Measurements from ENCODE around the gene OPTN.
"Not testable (repeated sequence)": the region's sequence is repeated elsewhere in the genome, so short reads cannot be mapped to it uniquely, and the experiment has no call there.

Gene OPTN

GRCh38 chr10:13136651-13137050 is 36.7 kb downstream of the OPTN start:
- no peak for DNase-seq

- DNase-seq, result no peak
Measured at GRCh38 chr10:13139150-13139549, 39.2 kb downstream of the OPTN start.

GRCh38 chr10:13139676-13140075 is 39.7 kb downstream of the OPTN start:
- no peak for DNase-seq

- DNase-seq, result no peak
Measured at GRCh38 chr10:13140627-13141190, 40.7 kb downstream of the OPTN start.

GRCh38 chr10:13143766-13144165 is 43.8 kb downstream of the OPTN start:
- DNase-seq, result no peak

- no peak for DNase-seq
Measured at GRCh38 chr10:13144814-13145213, 44.9 kb downstream of the OPTN start.

GRCh38 chr10:13146379-13146778 is 46.4 kb downstream of the OPTN start:
- DNase-seq, result no peak

GRCh38 chr10:13147161-13147560 is 47.2 kb downstream of the OPTN start:
- DNase-seq, result no peak

GRCh38 chr10:13152296-13152695 is 52.3 kb downstream of the OPTN start:
- no peak for DNase-seq

- DNase-seq, result not testable (repeated sequence)
Measured at GRCh38 chr10:13155860-13156259, 55.9 kb downstream of the OPTN start.

- peak; percentile 66 for DNase-seq
Measured at GRCh38 chr10:13158401-13158800, 58.4 kb downstream of the OPTN start.

- DNase-seq, result peak; percentile 99
Measured at GRCh38 chr10:13160934-13161856, 61.2 kb downstream of the OPTN start, which contains the start of gene MCM10. MCM10 (plus strand) TSS chr10:13161558; CDS start chr10:13164203, 2,645 bp downstream.

GRCh38 chr10:13161857-13162271 is 61.9 kb downstream of the OPTN start:
- no peak for DNase-seq

GRCh38 chr10:13163859-13164258 is 63.9 kb downstream of the OPTN start:
- no peak for DNase-seq

- no peak for DNase-seq
Measured at GRCh38 chr10:13165177-13165576, 65.2 kb downstream of the OPTN start.

GRCh38 chr10:13167568-13167967 is 67.6 kb downstream of the OPTN start:
- DNase-seq, result no peak

- DNase-seq, result no peak
Measured at GRCh38 chr10:13168781-13169180, 68.8 kb downstream of the OPTN start.

GRCh38 chr10:13173616-13174015 is 73.7 kb downstream of the OPTN start:
- no peak for DNase-seq

- DNase-seq, result no peak
Measured at GRCh38 chr10:13180788-13181187, 80.8 kb downstream of the OPTN start.

GRCh38 chr10:13182424-13182823 is 82.5 kb downstream of the OPTN start:
- no peak for DNase-seq

GRCh38 chr10:13183625-13184024 is 83.7 kb downstream of the OPTN start:
- DNase-seq, result no peak

GRCh38 chr10:13184276-13184675 is 84.3 kb downstream of the OPTN start:
- DNase-seq, result no peak

- DNase-seq, result no peak
Measured at GRCh38 chr10:13184730-13185514, 85.0 kb downstream of the OPTN start.

Data from activated effector memory CD4-positive, alpha-beta T cell treated with anti-CD3 and anti-CD28 coated beads, Interleukin-2, amount 50 U/mL, for 16 hours (primary cell).